ENCODE results near the gene PRKCZ.

PRKCZ gene

DNA sequence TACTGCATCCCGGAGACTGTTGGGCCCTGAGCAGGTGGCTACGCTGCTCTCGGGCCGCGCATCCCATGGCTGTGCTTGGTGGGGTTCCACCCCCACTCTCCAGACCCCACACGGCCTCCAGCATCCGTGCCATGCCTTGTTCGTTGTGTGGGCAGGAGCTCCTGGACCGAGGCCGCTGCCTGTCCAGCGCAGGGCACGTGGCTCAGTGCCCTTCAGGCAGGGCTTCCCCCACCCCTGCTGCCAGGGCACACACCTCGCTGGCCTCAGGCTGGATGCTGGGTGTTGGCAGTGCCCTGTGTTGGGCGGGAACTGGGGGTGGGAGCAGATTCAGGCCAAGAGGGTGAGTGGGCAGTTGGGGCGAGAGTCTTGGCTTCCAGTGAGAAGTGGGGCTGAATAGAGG lies 9.9 kb downstream of the PRKCZ start:
- no peak for TF ChIP-seq ZNF274 (IDR thresholded peaks at IDR 0.05; ENCODE audit: low read depth, low read length)
- no peaks in the 10 kb centered on the region for H3K27me3 ChIP-seq (ENCODE audit: insufficient read depth, insufficient read length)
- no peak for DNase-seq (ENCODE audit: low read depth, low spot score)
- no peak overlapping the region for H3K9ac ChIP-seq (ENCODE audit: insufficient read length, low read depth)
- H3K9me3 ChIP-seq (ENCODE audit: insufficient read depth, low read length) = no peaks in the 10 kb centered on the region
- peaks cover 6% of the 10 kb centered on the region for H3K4me1 ChIP-seq (ENCODE audit: insufficient read depth, insufficient read length)
- H3K4me3 ChIP-seq (ENCODE audit: insufficient read length, low read depth) = no peak overlapping the region
- peaks cover 28% of the 10 kb centered on the region for H3K36me3 ChIP-seq (ENCODE audit: insufficient read depth, insufficient read length, low read length)

- Histone ChIP-seq H3K36me3 (ENCODE audit: insufficient read depth, insufficient read length, low read length) (peaks cover 25% of the 10 kb centered on the region), H3K4me3 (ENCODE audit: insufficient read length, low read depth) (no peak overlapping the region), H3K9ac (ENCODE audit: insufficient read length, low read depth) (no peak overlapping the region), H3K9me3 (ENCODE audit: insufficient read depth, low read length) (no peaks in the 10 kb centered on the region), H3K27me3 (ENCODE audit: insufficient read depth, insufficient read length) (no peaks in the 10 kb centered on the region), H3K4me1 (ENCODE audit: insufficient read depth, insufficient read length) (peaks cover 6% of the 10 kb centered on the region)
- DNase-seq (ENCODE audit: low read depth, low spot score) = no peak
- TF ChIP-seq ZNF274 (IDR thresholded peaks at IDR 0.05; ENCODE audit: low read depth, low read length) = no peak
- no peak for TF ChIP-seq SUZ12 (IDR thresholded peaks at IDR 0.05; ENCODE audit: extremely low read depth, insufficient read depth, insufficient read length)
- TF ChIP-seq YY1 (IDR thresholded peaks at IDR 0.05; ENCODE audit: insufficient read depth, insufficient read length) = no peak
Observed at GRCh38 chr1:2060535-2060934, 10.3 kb downstream of the PRKCZ start.

DNA sequence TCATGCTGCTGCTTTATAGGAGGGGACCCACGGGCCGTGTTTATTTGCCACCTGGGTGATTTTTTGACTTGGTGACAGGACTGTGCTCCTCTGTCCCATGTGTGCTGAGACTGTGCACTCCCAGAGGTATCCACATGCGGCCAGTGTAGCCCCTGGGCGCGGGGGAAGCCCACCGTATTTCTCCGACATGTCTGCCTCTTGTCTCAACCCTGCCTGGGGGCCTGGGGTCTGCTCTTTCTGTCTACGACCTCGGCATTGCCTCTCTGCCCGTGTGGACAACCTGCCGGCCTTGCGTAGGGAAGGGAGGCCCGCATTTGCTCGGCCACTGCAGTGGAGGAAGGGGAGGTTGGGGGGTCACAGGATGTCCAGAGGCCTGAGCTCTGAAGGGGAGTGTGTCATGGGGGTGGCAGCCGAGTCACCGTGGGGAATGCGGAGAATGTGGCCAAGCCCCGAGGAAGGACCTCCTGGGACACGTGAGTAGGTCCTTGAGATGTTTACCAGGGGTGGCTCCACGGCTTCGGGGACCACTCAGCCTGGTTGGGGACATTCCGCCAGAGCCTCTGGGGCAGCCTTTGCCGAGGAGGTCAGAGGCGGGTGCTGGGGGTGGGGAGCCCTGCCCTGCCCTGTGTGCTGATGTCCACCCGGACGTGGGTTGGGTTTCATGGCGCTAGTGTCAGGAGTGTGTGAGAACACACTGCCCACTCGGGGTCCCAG lies 11.0 kb downstream of the PRKCZ start:
- no peak for DNase-seq (ENCODE audit: low read depth, low spot score)
- Histone ChIP-seq H3K9me3 (ENCODE audit: insufficient read depth, low read length) (no peaks in the 10 kb centered on the region), H3K27me3 (ENCODE audit: insufficient read depth, insufficient read length) (no peaks in the 10 kb centered on the region), H3K4me3 (ENCODE audit: insufficient read length, low read depth) (no peak overlapping the region), H3K4me1 (ENCODE audit: insufficient read depth, insufficient read length) (peaks cover 6% of the 10 kb centered on the region), H3K9ac (ENCODE audit: insufficient read length, low read depth) (no peak overlapping the region), H3K36me3 (ENCODE audit: insufficient read depth, insufficient read length, low read length) (peaks cover 18% of the 10 kb centered on the region)
- no peak for TF ChIP-seq ZNF274 (IDR thresholded peaks at IDR 0.05; ENCODE audit: low read depth, low read length)
- no peak for TF ChIP-seq SUZ12 (IDR thresholded peaks at IDR 0.05; ENCODE audit: extremely low read depth, insufficient read depth, insufficient read length)
- TF ChIP-seq YY1 (IDR thresholded peaks at IDR 0.05; ENCODE audit: insufficient read depth, insufficient read length) = no peak

GRCh38 chr1:2065699-2066098 lies 15.5 kb downstream of the PRKCZ start:
- DNase-seq (ENCODE audit: low read depth, low spot score) = no peak
- H3K27me3 ChIP-seq (ENCODE audit: insufficient read depth, insufficient read length) = no peaks in the 10 kb centered on the region
- H3K4me3 ChIP-seq (ENCODE audit: insufficient read length, low read depth) = no peak overlapping the region
- peaks cover 6% of the 10 kb centered on the region for H3K36me3 ChIP-seq (ENCODE audit: insufficient read depth, insufficient read length, low read length)
- peaks cover 6% of the 10 kb centered on the region for H3K4me1 ChIP-seq (ENCODE audit: insufficient read depth, insufficient read length)
- H3K9me3 ChIP-seq (ENCODE audit: insufficient read depth, low read length) = no peaks in the 10 kb centered on the region
- TF ChIP-seq YY1 (IDR thresholded peaks at IDR 0.05; ENCODE audit: insufficient read depth, insufficient read length) (no peak), SUZ12 (IDR thresholded peaks at IDR 0.05; ENCODE audit: extremely low read depth, insufficient read depth, insufficient read length) (no peak), ZNF274 (IDR thresholded peaks at IDR 0.05; ENCODE audit: low read depth, low read length) (no peak)
- H3K9ac ChIP-seq (ENCODE audit: insufficient read length, low read depth) = no peak overlapping the region

- H3K27me3 ChIP-seq (ENCODE audit: insufficient read depth, insufficient read length) = no peaks in the 10 kb centered on the region
- H3K4me1 ChIP-seq (ENCODE audit: insufficient read depth, insufficient read length) = no peaks in the 10 kb centered on the region
- DNase-seq (ENCODE audit: low read depth, low spot score) = no peak
- peaks cover 3% of the 10 kb centered on the region for H3K36me3 ChIP-seq (ENCODE audit: insufficient read depth, insufficient read length, low read length)
- H3K9me3 ChIP-seq (ENCODE audit: insufficient read depth, low read length) = no peaks in the 10 kb centered on the region
- no peak overlapping the region for H3K9ac ChIP-seq (ENCODE audit: insufficient read length, low read depth)
- H3K4me3 ChIP-seq (ENCODE audit: insufficient read length, low read depth) = no peak overlapping the region
- TF ChIP-seq YY1 (IDR thresholded peaks at IDR 0.05; ENCODE audit: insufficient read depth, insufficient read length) (no peak), ZNF274 (IDR thresholded peaks at IDR 0.05; ENCODE audit: low read depth, low read length) (no peak), SUZ12 (IDR thresholded peaks at IDR 0.05; ENCODE audit: extremely low read depth, insufficient read depth, insufficient read length) (no peak)
Observed at GRCh38 chr1:2067393-2067792, 17.2 kb downstream of the PRKCZ start.

- H3K4me1 ChIP-seq (ENCODE audit: insufficient read depth, insufficient read length) = no peaks in the 10 kb centered on the region
- H3K4me3 ChIP-seq (ENCODE audit: insufficient read length, low read depth) = no peak overlapping the region
- H3K9ac ChIP-seq (ENCODE audit: insufficient read length, low read depth) = no peak overlapping the region
- DNase-seq (ENCODE audit: low read depth, low spot score) = no peak
- no peaks in the 10 kb centered on the region for H3K9me3 ChIP-seq (ENCODE audit: insufficient read depth, low read length)
- H3K36me3 ChIP-seq (ENCODE audit: insufficient read depth, insufficient read length, low read length) = peaks cover 3% of the 10 kb centered on the region
- TF ChIP-seq ZNF274 (IDR thresholded peaks at IDR 0.05; ENCODE audit: low read depth, low read length) = no peak
- H3K27me3 ChIP-seq (ENCODE audit: insufficient read depth, insufficient read length) = no peaks in the 10 kb centered on the region
Observed at GRCh38 chr1:2067981-2068380, 17.8 kb downstream of the PRKCZ start.

GRCh38 chr1:2068951-2069350 lies 18.7 kb downstream of the PRKCZ start:
- Histone ChIP-seq H3K9ac (ENCODE audit: insufficient read length, low read depth) (no peak overlapping the region), H3K4me1 (ENCODE audit: insufficient read depth, insufficient read length) (peaks cover 4% of the 10 kb centered on the region), H3K4me3 (ENCODE audit: insufficient read length, low read depth) (no peak overlapping the region), H3K27me3 (ENCODE audit: insufficient read depth, insufficient read length) (no peaks in the 10 kb centered on the region), H3K36me3 (ENCODE audit: insufficient read depth, insufficient read length, low read length) (peaks cover 3% of the 10 kb centered on the region), H3K9me3 (ENCODE audit: insufficient read depth, low read length) (no peaks in the 10 kb centered on the region)
- no peak for DNase-seq (ENCODE audit: low read depth, low spot score)
- TF ChIP-seq YY1 (IDR thresholded peaks at IDR 0.05; ENCODE audit: insufficient read depth, insufficient read length) = no peak
- TF ChIP-seq ZNF274 (IDR thresholded peaks at IDR 0.05; ENCODE audit: low read depth, low read length) = no peak
- TF ChIP-seq SUZ12 (IDR thresholded peaks at IDR 0.05; ENCODE audit: extremely low read depth, insufficient read depth, insufficient read length) = no peak

Data from NT2/D1 (cell line).